Activated T-helper 9 cell treated with anti-CD3 and anti-CD28 coated beads, Interleukin-2, amount 50 U/mL, for 16 hours (primary cell): ENCODE results near the gene CYP26A1.

ENCODE experiments used
- DNase-seq: peaks from one replicate; pipeline ENCODE4 v3.0.0-alpha.2; 2020; ENCODE audit warnings: low read depth

CYP26A1 gene

DNA sequence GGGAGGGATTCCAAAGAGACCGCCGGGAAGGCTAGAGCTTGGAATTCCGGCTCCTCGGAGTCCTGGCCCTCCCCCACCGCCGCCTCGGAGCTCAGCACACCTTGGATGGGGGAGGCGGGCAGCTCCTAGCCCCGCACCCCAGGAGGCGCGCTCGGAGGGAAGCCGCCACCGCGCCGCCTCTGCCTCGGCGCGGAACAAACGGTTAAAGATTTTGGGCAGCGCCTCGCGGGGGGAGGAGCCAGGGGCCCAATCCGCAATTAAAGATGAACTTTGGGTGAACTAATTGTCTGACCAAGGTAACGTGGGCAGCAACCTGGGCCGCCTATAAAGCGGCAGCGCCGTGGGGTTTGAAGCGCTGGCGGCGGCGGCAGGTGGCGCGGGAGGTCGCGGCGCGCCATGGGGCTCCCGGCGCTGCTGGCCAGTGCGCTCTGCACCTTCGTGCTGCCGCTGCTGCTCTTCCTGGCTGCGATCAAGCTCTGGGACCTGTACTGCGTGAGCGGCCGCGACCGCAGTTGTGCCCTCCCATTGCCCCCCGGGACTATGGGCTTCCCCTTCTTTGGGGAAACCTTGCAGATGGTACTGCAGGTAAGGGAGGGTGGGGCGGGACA lies at the start of gene CYP26A1:
Gene CYP26A1, plus strand, starts transcription at position 355 of the 608 bp plus-strand sequence. Its CDS starts 42 bp downstream, at position 397.
- no peak for DNase-seq

- no peak for DNase-seq
These were observed 47.6 kb upstream of the CYP26A1 start for GRCh38 chr10:93026072-93026471.

DNA sequence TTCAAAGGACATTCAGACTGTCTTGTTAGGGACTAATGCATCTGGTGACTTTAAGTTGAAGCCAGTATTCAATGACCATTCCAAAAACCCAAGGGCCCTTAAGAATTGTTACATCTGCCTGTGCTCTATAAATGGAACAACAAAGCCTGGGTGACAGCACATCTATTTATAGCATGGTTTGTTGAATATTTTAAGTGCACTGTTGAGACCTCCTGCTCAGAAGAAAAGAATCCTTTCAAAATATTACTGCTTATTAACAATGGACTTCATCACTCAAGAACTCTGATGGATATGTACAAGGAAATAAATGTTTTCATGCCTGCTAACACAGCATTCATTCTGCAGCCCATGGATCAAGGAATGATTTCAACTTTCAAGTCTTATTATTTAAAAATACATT lies 46.2 kb upstream of the CYP26A1 start:
- no peak for DNase-seq

DNA sequence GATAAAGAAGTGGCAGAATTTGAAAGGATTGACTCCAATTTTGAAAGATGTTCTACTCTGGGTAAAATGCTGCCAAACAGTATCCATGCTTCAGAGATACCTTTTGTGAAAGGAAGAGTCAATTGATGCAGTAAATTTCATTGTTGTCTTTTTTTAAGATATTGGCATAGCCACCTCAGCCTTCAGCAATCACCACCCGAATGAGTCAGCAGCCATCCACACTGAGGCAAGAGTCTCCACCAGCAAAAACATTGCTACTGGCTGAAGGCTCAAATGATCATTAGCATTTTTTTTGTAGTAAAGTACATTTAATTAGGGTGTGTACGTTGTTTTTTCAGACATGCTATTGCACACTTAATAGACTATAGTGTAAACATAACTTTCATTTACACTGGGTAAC lies 44.8 kb upstream of the CYP26A1 start:
- DNase-seq: no peak

DNA sequence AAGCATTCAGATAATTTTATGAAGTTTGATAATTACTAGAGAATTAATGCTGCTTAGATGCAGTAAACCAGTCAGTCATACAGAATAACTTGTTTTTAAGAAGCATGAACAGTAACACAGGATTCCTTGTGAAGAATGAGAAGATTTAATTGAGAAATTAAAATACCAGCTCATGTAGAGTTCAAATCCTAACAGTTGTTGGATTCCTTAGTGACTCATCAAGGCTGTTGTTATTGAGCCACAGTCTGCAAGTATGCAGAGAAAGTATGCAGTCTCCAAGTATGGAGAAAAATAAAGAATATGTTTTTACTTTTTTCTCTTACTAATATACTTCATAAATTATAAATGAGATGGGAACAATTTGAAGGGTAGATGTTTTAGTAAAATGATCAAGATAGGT lies 43.3 kb upstream of the CYP26A1 start:
- no peak for DNase-seq

- no peak for DNase-seq
These were observed 41.4 kb upstream of the CYP26A1 start for GRCh38 chr10:93032105-93032808.

- DNase-seq: no peak
These were observed 40.9 kb upstream of the CYP26A1 start for GRCh38 chr10:93032809-93033137.

- DNase-seq: no peak
These were observed 39.3 kb upstream of the CYP26A1 start for GRCh38 chr10:93034426-93034825.

GRCh38 chr10:93039110-93039509 lies 34.6 kb upstream of the CYP26A1 start:
- no peak for DNase-seq

DNA sequence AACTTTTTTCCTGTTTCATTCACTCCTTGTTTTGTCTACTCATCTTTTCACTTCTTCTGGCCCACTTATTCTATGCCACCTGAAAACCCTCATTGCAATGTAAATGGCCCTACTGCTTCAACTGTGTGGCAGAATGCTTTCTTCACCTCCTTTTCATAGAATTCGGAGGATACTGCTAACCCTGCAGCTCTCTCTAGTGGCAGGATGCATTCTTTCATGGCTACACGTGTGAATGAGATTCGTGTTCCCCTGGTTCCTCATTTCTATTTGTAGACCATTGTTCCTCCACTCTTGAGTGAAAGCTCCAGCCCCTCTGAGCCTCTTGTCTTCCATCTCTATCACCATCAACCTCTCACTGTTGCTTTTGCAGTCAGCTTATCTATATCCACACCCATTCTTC lies 34.0 kb upstream of the CYP26A1 start:
- no peak for DNase-seq

DNA sequence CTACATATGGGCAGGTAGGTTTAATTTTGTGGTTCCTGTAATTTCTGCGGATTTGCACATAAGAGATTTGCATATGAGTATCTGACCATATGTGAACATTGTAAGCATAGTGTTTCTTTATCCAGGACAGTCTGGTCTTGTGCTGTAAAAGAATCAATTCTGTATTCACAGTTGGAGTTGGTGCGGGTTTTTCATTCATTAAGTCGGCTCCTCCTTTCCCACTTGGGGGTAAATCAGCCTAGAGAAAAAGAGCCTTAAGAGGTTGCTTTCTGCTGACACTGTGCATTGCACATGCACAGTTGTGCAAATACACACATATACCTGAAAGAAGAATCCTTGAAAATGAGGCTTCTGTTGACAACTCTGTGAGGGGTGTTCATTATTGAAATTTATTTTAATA lies 19.2 kb upstream of the CYP26A1 start:
- DNase-seq: no peak

DNA sequence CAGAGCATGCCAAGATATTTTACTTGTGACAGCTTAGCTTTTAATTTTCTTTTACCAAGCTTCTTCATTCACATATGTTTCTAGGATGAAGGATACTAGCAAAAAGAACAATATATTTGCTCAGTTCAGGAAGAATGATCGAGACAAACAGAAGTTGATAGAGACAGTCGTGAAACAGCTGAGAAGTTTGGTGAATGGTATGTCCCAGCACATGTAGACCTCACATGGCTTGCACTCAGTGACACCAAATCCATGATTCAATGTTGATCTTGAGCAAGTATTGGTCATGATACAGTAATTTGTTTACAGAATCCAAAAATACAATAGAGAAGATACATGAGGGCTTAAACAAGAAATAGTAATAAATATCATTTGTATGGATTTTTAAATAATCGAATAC lies 15.6 kb upstream of the CYP26A1 start:
- DNase-seq: no peak

GRCh38 chr10:93059975-93060886 lies 13.5 kb upstream of the CYP26A1 start, which contains the start of gene CYP26C1:
TSS of gene CYP26C1 (plus strand) at chr10:93060798. CDS start at chr10:93061264, 466 bp downstream.
- no peak for DNase-seq

GRCh38 chr10:93060887-93061593 lies 12.7 kb upstream of the CYP26A1 start:
- no peak for DNase-seq

GRCh38 chr10:93061594-93062513 lies 11.8 kb upstream of the CYP26A1 start:
- DNase-seq: no peak

DNA sequence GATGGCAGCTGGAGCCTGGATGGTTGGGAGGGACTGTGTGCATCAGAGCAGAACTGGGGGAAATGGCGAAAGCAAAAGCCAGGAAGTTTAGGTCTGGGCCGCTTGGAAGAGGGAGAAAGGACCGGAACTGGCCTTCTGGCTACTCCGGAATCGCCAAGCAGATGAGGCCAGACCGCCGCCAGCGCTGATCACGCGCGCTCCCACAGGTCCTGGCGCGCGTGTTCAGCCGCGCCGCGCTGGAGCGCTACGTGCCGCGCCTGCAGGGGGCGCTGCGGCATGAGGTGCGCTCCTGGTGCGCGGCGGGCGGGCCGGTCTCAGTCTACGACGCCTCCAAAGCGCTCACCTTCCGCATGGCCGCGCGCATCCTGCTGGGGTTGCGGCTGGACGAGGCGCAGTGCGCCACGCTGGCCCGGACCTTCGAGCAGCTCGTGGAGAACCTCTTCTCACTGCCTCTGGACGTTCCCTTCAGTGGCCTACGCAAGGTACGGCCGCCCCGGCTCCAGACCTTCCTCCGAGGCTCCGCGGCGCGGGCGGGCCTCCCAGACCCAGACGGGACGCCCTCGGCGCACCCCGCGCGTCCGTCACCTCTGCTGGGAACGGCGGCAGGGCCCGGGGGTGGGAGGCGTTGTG lies 11.1 kb upstream of the CYP26A1 start:
- no peak for DNase-seq

DNA sequence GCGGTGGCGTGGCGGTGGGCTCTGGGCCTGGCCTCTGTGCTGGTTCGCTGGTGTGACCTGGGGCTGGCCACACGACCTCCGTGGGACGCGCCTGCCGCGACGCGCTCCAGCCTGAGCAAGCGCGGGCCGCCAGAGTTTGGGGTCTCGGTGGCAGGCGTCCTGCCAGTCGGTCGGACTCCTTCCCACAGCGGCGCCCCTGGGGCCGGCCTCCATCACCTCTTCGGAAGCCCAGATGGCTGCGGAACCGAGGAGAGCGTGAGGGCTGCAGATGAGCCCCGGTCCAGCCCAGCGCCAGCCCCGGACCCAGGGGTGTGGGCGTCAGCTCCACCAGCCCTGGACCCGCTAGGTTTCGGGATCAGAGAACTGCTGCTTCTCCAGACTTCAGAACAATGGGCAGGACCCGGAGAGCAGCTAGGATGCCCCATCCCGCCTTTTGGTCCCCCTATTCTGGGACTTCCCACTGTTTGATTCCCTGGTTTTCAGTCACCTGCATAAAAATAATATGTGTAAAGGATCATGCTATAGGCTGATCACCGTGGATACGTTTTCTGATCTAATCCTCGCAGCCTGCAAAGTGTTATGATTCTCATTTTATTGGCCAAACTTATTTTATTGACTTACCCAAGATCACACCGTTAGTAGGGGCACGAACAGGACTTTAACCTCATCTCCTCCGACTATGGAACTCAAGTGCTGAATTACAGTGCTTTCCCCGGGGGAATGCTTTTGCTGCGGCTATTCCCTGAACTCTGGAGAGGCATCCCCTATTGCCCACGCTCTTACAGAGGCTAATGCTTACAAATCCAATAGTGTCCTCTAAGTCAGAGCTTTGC lies 10.3 kb upstream of the CYP26A1 start:
- no peak for DNase-seq

DNA sequence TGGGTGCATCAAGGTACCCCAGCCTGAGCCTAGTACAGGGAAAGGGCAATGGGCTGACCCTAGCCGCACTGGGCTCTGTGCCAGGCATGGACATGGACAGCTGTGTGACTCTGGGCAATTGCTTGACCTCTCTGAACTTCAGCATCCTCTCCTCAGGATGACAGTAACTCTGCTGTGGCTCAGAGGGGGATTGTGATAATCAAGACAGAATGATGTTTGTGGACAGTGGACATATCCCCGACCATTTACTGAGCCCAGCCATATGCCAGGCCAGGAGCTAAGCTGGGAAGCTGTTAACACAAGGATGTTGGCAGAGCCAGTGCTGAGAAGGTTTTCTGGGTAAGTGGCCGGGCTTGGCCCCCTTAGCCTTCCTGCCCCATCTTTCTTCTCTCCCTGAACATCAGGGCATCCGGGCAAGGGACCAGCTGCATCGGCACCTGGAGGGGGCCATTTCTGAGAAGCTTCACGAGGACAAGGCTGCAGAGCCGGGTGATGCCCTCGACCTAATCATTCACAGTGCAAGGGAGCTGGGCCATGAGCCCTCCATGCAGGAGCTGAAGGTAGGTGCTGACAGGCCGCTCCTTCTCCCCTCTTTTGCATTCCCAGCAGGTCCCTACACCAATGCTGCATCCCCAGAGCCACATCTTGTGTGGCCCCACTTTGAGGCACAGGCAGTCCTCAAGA lies 9.6 kb upstream of the CYP26A1 start:
- DNase-seq: no peak
